Left lung (tissue), 10 donors: Measurements from ENCODE around the gene BEND6. TPM values are rescaled to one million over a fixed set of nuclear protein-coding genes. Genes with fewer than 3 reads are reported as not detected.

Source experiments
- ATAC-seq: fragments of 200-7000 bp; cut with Tn5 transposase; one replicate; pipeline ENCODE4 v1.9.1; 2020; ENCODE audit warnings: moderate library complexity
- DNase-seq, 4 donors: peaks; one replicate each; pipeline ENCODE4 v3.0.0-alpha.2; 2013 to 2020
- H3K27ac ChIP-seq, 2 donors: fragments of 200-600 bp; sonication (generic) in 1 of 2; one replicate each; pipeline versions ENCODE4 v1.5.0 to v1.8.0; 2020 to 2021
- H3K27me3 ChIP-seq, 2 donors: fragments of 200-600 bp; sonication (generic) in 1 of 2; one replicate each; pipeline versions ENCODE4 v1.5.0 to v1.8.0; 2020 to 2021
- H3K36me3 ChIP-seq, 2 donors: fragments of 200-600 bp; sonication (generic) in 1 of 2; one replicate each; pipeline versions ENCODE4 v1.5.0 to v1.8.0; 2020 to 2021
- H3K4me1 ChIP-seq, 2 donors: fragments of 200-600 bp; one replicate each; pipeline ENCODE4 v1.8.0; 2021
- H3K4me3 ChIP-seq, 2 donors: fragments of 200-600 bp; sonication (generic) in 1 of 2; one replicate each; pipeline versions ENCODE4 v1.5.0 to v1.8.0; 2020 to 2021; ENCODE audit warnings: mild to moderate bottlenecking in 1 of 2
- H3K9me3 ChIP-seq, 2 donors: fragments of 200-600 bp; sonication (generic) in 1 of 2; one replicate each; pipeline versions ENCODE4 v1.5.0 to v1.8.0; 2020 to 2021
- intact Hi-C, 2 donors: fragments of 100-400 bp; cut with DNase I; formaldehyde crosslinking; loops; one replicate each; pipeline versions ENCODE4 v1.11.2 to v1.14.2; 2022
- polyA plus RNA-seq, 6 donors: library from polyadenylated mRNA; unstranded; fragments of 120-200 nt; gene quantifications; one replicate each; pipeline ENCODE4 v1.2.1, GENCODE V29; 2013; ENCODE audit not compliant: insufficient read length in 6 of 6
- total RNA-seq, 2 donors: library from RNA; stranded (reverse); fragmentation: NEBNext Ultra II Directional; extraction: Animal tissue kit (Norgen Biotek cat#: 25700); gene quantifications; one replicate each; pipeline ENCODE4 v1.2.1, GENCODE V29; 2021
- TF ChIP-seq, protein P1 (sequence below), 2 donors: fragments of 200-600 bp; sonication (generic) in 1 of 2; IDR thresholded peaks; one replicate each; pipeline versions ENCODE4 v1.5.0 to v1.8.0; 2021; ENCODE audit warnings: antibody characterized with exemption in 2 of 2
- donor health status: DM: no; HTN: yes; CAD: no.
- donor health status: DM: no; HTN: no; CAD: no.

Gene BEND6
- total and polyA plus RNA-seq, 8 donors = 1.1 to 3.8 (median 1.6) TPM

DNA sequence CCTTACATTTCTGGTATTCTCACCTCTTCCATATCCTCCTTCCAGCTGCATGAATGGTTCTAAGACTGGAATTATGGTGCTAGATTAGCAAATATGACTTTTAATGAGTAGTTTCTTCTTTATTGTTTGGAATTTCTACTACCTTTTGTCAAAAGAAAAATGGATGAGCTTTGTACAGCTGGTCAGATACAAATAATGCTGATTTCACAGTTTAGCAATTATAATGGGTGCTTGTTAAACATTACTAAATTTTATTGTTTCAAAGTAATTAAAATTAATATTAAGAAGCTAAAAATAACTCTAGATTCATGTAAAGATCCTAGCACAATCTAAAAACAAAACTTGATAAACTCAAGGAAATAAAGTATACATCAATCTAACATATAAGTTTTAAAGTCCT, 32.3 kb upstream of the BEND6 start:
- Histone ChIP-seq H3K4me1 (no peaks in the 10 kb centered on the region), H3K27ac (no peak overlapping the region), H3K36me3 (no peaks in the 10 kb centered on the region), H3K4me3 (no peak overlapping the region), H3K9me3 (no peaks in the 10 kb centered on the region), H3K27me3 (no peaks in the 10 kb centered on the region)
- DNase-seq = no peak
- intact Hi-C loops = no loop called here
- TF ChIP-seq, protein P1, sequence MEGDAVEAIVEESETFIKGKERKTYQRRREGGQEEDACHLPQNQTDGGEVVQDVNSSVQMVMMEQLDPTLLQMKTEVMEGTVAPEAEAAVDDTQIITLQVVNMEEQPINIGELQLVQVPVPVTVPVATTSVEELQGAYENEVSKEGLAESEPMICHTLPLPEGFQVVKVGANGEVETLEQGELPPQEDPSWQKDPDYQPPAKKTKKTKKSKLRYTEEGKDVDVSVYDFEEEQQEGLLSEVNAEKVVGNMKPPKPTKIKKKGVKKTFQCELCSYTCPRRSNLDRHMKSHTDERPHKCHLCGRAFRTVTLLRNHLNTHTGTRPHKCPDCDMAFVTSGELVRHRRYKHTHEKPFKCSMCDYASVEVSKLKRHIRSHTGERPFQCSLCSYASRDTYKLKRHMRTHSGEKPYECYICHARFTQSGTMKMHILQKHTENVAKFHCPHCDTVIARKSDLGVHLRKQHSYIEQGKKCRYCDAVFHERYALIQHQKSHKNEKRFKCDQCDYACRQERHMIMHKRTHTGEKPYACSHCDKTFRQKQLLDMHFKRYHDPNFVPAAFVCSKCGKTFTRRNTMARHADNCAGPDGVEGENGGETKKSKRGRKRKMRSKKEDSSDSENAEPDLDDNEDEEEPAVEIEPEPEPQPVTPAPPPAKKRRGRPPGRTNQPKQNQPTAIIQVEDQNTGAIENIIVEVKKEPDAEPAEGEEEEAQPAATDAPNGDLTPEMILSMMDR (IDR thresholded peaks at IDR 0.05) = no peak
- ATAC-seq = no peak

DNA sequence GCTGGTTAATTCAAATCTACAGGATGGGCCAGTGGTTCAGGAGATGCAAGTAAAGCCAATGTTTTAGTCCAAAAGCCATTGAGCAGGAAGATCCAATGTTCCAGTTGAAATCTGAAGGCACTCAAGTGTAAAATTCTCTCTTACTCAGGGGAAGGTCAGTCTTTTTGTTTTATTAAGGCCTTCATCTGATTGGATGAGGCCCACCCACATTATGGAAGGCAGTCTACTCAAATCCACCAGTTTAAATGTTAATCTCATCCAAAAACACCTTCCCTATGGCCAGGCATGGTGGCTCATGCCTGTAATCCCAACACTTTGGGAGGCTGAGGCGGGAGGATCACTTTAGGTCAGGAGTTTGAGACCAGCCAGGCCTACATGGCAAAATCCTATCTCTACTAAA, 31.3 kb upstream of the BEND6 start:
- Histone ChIP-seq H3K9me3 (no peaks in the 10 kb centered on the region), H3K4me1 (no peaks in the 10 kb centered on the region), H3K27me3 (no peaks in the 10 kb centered on the region), H3K27ac (no peak overlapping the region), H3K4me3 (no peak overlapping the region), H3K36me3 (no peaks in the 10 kb centered on the region)
- intact Hi-C loops = no loop called here
- TF ChIP-seq, protein P1 (IDR thresholded peaks at IDR 0.05) = no peak
- DNase-seq (no peak), ATAC-seq (no peak)

DNA sequence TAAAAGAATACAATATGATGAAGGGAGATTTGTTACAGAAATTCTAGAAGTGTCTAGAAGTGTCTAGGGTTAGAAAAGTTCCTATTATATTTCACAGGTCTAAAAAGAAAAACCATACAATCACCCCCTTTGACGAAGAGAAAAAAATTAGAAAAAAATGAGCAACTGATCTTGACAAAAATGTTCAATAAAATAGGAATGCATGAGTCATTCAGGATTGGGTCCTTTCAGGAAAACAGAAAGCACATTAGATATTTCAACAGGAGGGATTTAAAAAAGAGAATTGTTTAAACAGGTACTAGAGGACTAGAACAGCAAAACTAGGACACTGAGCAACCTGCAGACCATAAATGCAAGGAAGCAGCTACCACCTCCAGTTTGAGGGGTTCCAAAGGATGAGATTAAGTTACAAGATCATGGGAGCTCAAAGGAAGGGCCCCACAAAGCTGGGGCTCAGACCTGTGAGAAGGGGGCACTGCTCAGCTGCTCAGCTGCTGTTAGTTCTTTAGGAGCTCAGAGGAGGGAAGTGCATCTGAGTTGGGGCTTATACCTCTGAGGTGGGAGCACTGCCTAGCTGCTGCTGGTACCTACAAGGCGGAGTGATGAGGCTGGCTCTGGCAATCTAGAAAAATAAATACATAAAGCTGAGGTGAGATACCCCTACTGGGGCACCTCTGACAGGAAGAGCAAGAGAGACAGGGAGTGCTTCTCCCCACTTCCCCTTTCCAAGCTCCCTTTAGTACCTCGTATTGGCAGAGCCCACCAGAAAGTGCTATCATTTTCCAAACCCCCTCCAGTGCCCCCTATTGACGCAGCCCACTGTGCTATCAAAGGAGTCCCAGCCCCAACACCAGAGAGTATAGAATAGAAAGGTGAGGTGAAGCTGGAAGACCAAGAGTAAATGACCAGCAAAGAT, 27.1 kb upstream of the BEND6 start:
- ATAC-seq = no peak
- Histone ChIP-seq H3K4me3 (no peak overlapping the region), H3K4me1 (no peaks in the 10 kb centered on the region), H3K27ac (no peak overlapping the region), H3K36me3 (no peaks in the 10 kb centered on the region), H3K27me3 (no peaks in the 10 kb centered on the region), H3K9me3 (no peaks in the 10 kb centered on the region)
- intact Hi-C loops = no loop called here
- TF ChIP-seq, protein P1 (IDR thresholded peaks at IDR 0.05) = no peak
- DNase-seq = no peak

DNA sequence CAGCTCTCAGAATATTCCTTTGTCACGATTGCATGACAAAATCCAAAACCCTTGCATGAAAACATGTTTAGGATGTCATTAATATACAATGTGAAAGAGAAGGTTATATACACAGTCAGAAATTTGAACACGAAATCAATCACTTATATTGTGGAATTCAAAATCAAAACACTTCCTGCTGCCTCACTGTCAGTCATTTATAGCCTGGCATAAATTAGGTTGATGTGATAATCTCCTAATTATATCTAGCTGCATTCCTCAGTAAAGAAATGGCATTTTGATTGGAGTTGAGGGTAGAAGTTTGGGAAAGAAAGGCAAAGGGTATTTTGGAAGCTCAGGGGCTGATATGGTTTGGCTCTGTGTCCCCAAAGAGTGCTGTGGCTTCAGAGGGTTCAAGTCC, 24.1 kb upstream of the BEND6 start:
- intact Hi-C loops = no loop called here
- Histone ChIP-seq H3K9me3 (no peaks in the 10 kb centered on the region), H3K4me1 (no peaks in the 10 kb centered on the region), H3K4me3 (no peak overlapping the region), H3K27ac (no peak overlapping the region), H3K36me3 (no peaks in the 10 kb centered on the region), H3K27me3 (no peaks in the 10 kb centered on the region)
- no peak for ATAC-seq
- DNase-seq = no peak
- TF ChIP-seq, protein P1 (IDR thresholded peaks at IDR 0.05) = no peak

DNA sequence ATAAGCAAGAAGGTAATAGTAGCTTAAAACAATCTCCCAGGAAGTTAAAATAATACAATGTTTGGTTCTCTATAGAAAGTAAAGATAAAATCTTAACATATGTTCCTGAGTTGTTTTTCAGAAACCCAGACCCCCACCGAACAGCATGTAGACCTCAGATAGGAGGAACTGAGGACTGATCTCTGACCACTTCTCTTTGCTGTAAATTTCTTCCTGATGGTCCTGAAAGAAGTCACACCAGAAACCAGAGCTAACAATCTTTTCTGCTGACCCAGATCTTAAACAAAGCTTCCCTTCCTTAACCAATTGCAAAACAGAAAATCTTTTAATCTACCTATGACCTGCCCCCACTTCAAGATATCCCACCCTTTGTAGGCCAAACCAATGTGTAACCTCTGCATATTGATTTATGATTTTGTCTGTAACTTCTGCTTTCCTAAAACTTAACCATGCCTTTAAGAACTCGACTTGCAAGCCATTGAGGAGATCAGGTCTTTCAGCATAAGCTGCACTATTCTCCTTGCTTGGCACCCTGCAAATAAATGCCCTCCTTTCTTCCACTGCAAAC, 21.9 kb upstream of the BEND6 start:
- Histone ChIP-seq H3K9me3 (no peaks in the 10 kb centered on the region), H3K4me1 (no peaks in the 10 kb centered on the region), H3K4me3 (no peak overlapping the region), H3K27ac (no peak overlapping the region), H3K27me3 (no peaks in the 10 kb centered on the region), H3K36me3 (no peaks in the 10 kb centered on the region)
- DNase-seq = no peak
- no peak for ATAC-seq
- TF ChIP-seq, protein P1 (IDR thresholded peaks at IDR 0.05) = no peak
- intact Hi-C loops = no loop called here
